Lower leg skin (tissue), 4 donors: ENCODE results near the gene TRIM68. TPM values are rescaled to one million over a fixed set of nuclear protein-coding genes. Genes with fewer than 3 reads are reported as not detected.

Experiments used
- DNase-seq, 2 donors: peaks; one replicate each; pipeline ENCODE4 v3.0.0-alpha.2; 2019; ENCODE audit warnings: low spot score in 2 of 2
- H3K4me3 ChIP-seq: fragments of 200-600 bp; sonication (generic); 2 replicates; pipeline ENCODE4 v1.5.1; 2017; ENCODE audit warnings: mild to moderate bottlenecking, low read depth; ENCODE audit not compliant: poor library complexity, severe bottlenecking
- CTCF ChIP-seq, 3 donors: fragments of 450-650 bp; IDR thresholded peaks; one replicate each; pipeline ENCODE4 v1.5.1; 2016; ENCODE audit warnings: antibody characterized with exemption in 3 of 3, mild to moderate bottlenecking in 3 of 3, moderate library complexity in 2 of 3
- POLR2A ChIP-seq, 2 donors: fragments of 450-650 bp; IDR thresholded peaks; one replicate each; pipeline ENCODE4 v1.6.1; 2016 to 2017; ENCODE audit warnings: antibody characterized with exemption in 2 of 2, mild to moderate bottlenecking in 1 of 2, moderate library complexity in 1 of 2
- WGBS, 2 donors: methylation state at CpG; one replicate each; pipeline ENCODE4 v1.1.5; 2018; 5-methylcytosine and 5-hydroxymethylcytosine counted together
- intact Hi-C: fragments of 100-400 bp; cut with DNase I; formaldehyde crosslinking; loops from one replicate; pipeline ENCODE4 v1.15.0; 2023; ENCODE audit warnings: low total_unique reads
- total RNA-seq, 4 donors: library from RNA; depleted of rRNA; stranded (reverse); fragments of >200 nt; gene quantifications; one replicate each; pipeline ENCODE4 v1.1.0, GENCODE V29; 2016

TRIM68 gene
- total RNA-seq, 4 donors from 2014 or later, result 7.3 to 12.5 (median 8.9) TPM

GRCh38 chr11:4565371-4565770 lies 42.7 kb downstream of the TRIM68 start:
- intact Hi-C loops, result no loop called here
- TF ChIP-seq CTCF (IDR thresholded peaks at IDR 0.05) (no peak), POLR2A (IDR thresholded peaks at IDR 0.05) (no peak)
- H3K4me3 ChIP-seq, result no peak overlapping the region
- no peak for DNase-seq
- WGBS, 2 donors, result 77 to 82% methylated on average over 3 of the region's 3 CpGs

DNA sequence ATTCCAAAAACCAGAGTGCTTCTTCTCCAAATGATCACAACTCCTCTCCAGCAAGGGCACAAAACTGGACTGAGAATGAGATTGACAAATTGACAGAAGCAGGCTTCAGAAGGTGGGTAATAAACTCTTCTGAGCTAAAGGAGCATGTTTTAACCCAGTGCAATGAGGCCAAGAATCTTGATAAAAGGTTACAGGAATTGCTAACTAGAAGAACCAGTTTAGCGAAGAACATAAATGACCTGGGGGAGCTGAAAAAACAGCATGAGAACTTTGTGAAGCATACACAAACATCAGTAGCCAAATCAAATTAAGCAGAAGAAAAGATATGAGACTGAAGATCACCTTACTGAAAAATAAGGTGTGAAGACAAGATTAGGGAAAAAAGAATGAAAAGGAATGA lies 47.6 kb downstream of the TRIM68 start:
- TF ChIP-seq CTCF (IDR thresholded peaks at IDR 0.05) (no peak), POLR2A (IDR thresholded peaks at IDR 0.05) (no peak)
- no peak overlapping the region for H3K4me3 ChIP-seq
- 32 to 84% methylated on average over 1 of the region's 1 CpG for WGBS, 2 donors
- intact Hi-C loops, result no loop called here
- no peak for DNase-seq

- H3K4me3 ChIP-seq, result no peak overlapping the region
- intact Hi-C loops, result no loop called here
- TF ChIP-seq POLR2A (IDR thresholded peaks at IDR 0.05), result no peak
- no peak for TF ChIP-seq CTCF (IDR thresholded peaks at IDR 0.05)
- WGBS, 2 donors, result 55 to 60% methylated on average over 7 to 8 of the region's 8 CpGs
- DNase-seq, result no peak
Observed at GRCh38 chr11:4559527-4560440, 48.2 kb downstream of the TRIM68 start.

- H3K4me3 ChIP-seq, result no peak overlapping the region
- no peak for TF ChIP-seq POLR2A (IDR thresholded peaks at IDR 0.05)
- TF ChIP-seq CTCF (IDR thresholded peaks at IDR 0.05), result no peak
- 79% methylated on average over 8 of the region's 8 CpGs for WGBS, 2 donors
- intact Hi-C loops, result no loop called here
- no peak for DNase-seq
Observed at GRCh38 chr11:4551346-4551979, 56.6 kb downstream of the TRIM68 start.

Other genes starting within 250 kb of the TRIM68 start
- gene OR52B4, start 239.8 kb downstream of the TRIM68 start, total RNA-seq, result not detected
- gene TRIM21, start 214.5 kb downstream of the TRIM68 start, total RNA-seq, result 10 to 100 TPM in 3 of 4 donors, 1 to 10 TPM in 1; 7.0 to 12.7 (median 12.3) TPM
- gene OR52K2, start 158.9 kb downstream of the TRIM68 start, total RNA-seq, result not detected
- not detected for gene OR52K1, start 125.6 kb downstream of the TRIM68 start, total RNA-seq
- not detected for gene OR52M1, start 63.0 kb downstream of the TRIM68 start, total RNA-seq
- gene OR52I2, start 26.5 kb downstream of the TRIM68 start, total RNA-seq, result not detected
- not detected for gene OR52I1, start 14.2 kb downstream of the TRIM68 start, total RNA-seq
- not detected for gene OR51D1, start 29.2 kb upstream of the TRIM68 start, total RNA-seq
- under 1 TPM; 0.11 to 0.39 (median 0.21) TPM for gene OR51E1, start 35.8 kb upstream of the TRIM68 start, total RNA-seq
- under 1 TPM in 2 of 4 donors, not detected in 2; 0.10 to 0.30 TPM for gene OR51E2, start 89.6 kb upstream of the TRIM68 start, total RNA-seq
- gene MMP26, start 96.6 kb upstream of the TRIM68 start, total RNA-seq, result not detected
- gene OR51F1, start 161.7 kb upstream of the TRIM68 start, total RNA-seq, result not detected
- gene OR52R1, start 196.1 kb upstream of the TRIM68 start, total RNA-seq, result not detected
- gene OR51F2, start 213.1 kb upstream of the TRIM68 start, total RNA-seq, result not detected
- gene OR51S1, start 241.0 kb upstream of the TRIM68 start, total RNA-seq, result not detected